GM08714 (cell line): ENCODE results near the gene ACADM.
"Not testable (repeated sequence)": the region's sequence is repeated elsewhere in the genome, so short reads cannot be mapped to it uniquely, and the experiment has no call there.

Experiments used
- H3K4me3 ChIP-seq: fragments of 200-500 bp; sonication (Bioruptor generic); 2 replicates; pipeline ENCODE4 v1.5.1; 2014; ENCODE audit warnings: mild to moderate bottlenecking, low read length, inconsistent platforms
- ZNF274 ChIP-seq: IDR thresholded peaks from 2 replicates; pipeline ENCODE4 v1.6.1; 2012; ENCODE audit warnings: mild to moderate bottlenecking, low read depth, low read length

ACADM gene

DNA sequence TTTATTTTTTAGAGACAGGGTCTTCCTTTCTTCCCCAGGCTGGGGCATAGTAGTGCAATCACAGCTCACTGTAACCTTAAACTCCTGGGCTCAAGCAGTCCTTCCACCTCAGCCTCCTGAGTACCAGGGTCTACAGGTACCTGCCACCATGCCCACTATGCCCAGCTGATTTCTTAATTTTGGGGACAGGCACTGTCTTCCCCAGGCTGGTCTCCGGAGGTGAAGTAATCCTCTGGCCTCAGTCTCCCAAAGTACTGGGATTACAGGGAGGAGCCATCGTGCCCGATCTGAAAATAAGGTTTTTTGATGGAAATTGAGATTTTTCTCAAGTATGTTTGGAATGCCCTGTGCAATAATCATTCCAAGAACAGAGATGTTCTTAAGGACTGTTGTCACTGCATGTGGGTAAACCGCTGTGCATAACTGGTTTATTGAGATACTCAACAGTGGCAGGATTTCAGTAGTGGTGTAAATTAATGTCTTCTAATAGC lies 71.2 kb downstream of the ACADM start:
- no peak overlapping the region for H3K4me3 ChIP-seq
- no peak for TF ChIP-seq ZNF274

DNA sequence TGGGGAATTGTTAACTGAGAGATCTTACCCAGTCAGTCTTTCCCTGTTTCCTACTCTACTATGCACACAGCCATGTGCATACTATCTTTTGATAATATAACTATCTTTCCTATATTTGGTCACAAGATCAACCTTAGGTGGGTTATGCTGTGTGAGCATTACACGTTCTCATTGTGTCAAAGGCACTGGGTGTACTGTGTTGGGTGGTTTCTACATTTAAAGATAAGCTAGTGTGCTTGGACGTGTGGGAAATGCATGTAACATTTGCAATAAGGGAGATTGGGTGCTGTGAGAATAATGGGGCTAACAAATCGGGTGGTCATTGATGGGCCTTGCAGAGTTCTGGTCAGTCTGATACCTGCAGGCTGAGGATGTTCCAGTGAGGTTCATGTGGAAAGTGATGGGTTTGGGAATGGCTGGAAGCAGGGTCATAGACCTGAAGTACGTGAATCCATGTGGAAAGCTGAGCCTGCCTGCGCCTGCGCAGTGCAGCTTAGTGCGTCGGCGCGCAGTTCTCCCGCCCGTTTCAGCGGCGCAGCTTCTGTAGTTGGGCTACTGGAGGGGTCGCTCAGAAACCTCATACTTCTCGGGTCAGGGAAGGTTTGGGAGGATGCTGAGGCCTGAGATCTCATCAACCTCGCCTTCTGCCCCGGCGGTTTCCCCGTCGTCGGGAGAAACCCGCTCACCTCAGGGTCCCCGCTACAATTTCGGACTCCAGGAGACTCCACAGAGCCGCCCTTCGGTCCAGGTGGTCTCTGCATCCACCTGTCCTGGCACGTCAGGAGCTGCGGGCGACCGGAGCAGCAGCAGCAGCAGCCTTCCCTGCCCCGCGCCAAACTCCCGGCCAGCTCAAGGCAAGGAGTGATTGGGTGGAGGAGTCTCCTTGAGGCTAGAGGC lies 72.1 kb downstream of the ACADM start, which contains the start of gene MSH4:
MSH4 (plus strand) TSS at position 507 of the 897 bp plus-strand sequence; CDS start at position 611, 104 bp downstream.
- H3K4me3 ChIP-seq = no peak within 1 kb of the TSS
- no peak for TF ChIP-seq ZNF274

DNA sequence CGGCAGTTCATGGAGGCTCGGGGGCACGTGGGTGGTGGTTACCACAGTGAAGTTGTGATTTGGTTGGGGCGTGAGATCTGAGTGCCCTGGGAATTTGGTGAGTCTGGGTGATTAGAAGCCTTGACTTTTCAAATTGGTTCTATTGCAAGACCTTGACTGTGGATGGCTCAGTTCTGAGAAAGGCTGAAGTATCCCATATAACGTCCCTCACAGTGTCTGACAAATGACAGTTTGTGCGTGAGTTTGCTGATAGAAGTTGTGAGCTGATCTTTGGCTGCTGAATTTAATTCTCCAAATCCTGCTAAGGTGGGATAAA lies 72.7 kb downstream of the ACADM start:
- TF ChIP-seq ZNF274 = no peak

DNA sequence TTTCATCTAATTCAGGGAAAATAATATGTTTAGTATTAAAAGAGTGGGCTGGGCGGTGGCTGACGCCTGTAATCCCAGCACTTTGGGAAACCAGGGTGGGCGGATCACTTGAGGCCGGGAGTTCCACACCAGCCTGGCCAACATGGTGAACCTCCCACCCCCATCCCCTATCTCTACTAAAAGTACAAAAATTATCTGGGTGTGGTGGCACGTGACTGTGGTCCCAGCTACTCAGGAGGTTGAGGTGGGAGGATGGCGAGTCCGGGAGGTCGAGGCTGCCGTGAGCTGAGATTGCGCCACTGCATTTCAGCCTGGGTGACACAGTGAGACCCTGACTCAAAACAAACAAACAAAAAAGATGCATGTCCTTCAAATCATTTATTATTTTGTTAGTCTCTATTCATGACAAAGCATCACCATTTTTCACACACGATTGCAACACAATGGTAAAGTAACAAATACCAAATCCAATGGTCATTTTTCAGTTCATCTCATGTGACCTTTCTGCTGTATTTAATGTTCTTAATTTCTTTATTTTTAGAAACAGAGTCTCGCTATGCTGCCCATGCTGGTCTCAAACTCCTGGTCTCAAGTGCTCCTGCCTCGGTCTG lies 73.2 kb downstream of the ACADM start:
- TF ChIP-seq ZNF274 = no peak
- no peak overlapping the region for H3K4me3 ChIP-seq

More for the DNA sequence above, 72.7 kb downstream of the ACADM start:
- no peak overlapping the region for H3K4me3 ChIP-seq

DNA sequence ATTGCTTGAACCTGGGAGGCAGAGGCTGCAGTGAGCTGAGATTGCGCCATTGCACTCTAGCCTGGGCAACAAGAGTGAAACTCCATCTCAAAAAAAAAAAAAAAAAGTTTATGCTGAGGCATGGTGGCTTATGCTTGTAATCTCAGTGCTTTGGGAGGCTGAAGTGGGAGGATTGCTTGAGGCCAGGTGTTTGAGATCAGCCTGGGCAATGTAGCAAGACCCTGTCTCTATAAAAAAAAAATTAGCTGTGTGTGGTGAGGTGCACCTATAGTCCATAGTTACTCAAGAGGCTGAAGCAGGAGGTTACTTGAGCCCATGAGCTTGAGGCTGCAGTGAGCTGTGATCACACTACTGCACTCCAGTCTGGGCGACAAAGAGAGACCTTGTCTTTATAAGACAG lies 77.0 kb downstream of the ACADM start:
- not testable (repeated sequence) for H3K4me3 ChIP-seq

DNA sequence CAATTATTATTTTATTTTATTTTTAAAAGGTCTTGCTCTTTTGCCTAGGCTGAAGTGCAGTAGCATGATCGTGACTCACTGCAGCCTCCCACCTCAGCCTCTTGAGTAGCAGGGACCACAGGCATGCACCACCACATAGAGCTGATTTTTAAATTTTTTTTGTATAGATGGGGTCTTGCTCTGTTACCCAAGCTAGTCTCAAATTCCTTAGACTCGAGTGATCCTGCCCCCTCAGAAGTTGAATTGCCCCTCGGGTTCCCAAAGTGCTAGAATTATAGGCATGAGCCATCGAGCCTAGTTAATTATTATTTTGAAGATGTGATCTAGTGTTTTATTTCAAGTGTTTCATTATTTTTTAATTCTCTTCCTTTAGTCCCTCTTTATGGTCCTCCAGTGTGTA lies 84.4 kb downstream of the ACADM start:
- no peak overlapping the region for H3K4me3 ChIP-seq
- TF ChIP-seq ZNF274 = no peak

DNA sequence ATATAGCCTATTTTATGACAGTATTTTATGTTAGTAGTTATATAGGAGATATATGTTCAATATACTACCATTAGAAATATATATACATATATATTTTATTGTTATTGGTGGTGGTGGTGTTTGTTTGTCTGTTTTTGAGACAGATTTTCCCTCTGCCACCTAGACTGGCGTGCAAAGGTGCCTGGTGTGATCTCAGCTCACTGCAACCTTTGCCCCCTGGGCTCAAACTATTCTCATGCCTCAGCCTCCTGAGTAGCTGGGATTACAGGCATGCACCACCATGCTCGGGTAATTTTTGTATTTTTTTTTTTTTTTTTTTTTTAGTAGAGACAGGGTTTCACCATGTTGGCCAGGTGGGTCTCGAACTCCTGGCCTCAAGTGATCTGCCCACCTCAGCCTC lies 85.6 kb downstream of the ACADM start:
- H3K4me3 ChIP-seq = not testable (repeated sequence)

DNA sequence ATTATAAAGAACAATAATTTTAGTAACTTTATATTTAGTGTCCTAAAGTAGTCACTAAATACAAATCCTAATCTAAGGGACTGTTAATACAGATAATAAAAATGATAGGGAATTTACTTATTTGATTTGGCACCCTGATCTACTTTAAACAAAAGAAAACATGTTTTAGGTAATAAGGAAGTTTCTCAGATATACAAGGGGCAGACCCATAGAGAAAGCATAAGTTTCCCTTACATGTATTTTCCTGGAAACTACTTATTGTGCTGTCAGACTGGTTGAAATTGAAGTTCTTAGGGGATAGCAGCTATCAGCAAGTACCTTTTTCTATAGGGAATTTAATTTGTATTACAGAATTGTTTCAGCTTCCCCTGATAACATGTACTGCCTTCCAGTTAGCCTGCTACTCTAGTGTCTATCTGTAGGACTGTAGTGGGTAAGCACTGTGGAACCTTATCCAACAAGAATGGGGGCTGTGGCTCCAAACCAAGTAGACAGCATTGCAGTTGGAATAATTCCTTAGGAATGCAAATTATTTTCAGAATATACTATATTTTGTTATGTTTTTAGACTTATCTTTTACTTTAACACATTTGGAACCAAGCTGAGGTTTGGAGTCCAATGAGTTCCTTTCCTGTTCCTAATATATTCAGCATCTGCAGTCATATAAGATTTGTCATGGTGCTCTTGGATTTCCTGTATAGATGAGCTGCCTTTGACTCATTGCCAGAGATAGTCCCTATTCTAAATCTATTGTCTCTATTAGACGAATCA lies 86.9 kb downstream of the ACADM start:
- TF ChIP-seq ZNF274 = no peak
- no peak overlapping the region for H3K4me3 ChIP-seq

DNA sequence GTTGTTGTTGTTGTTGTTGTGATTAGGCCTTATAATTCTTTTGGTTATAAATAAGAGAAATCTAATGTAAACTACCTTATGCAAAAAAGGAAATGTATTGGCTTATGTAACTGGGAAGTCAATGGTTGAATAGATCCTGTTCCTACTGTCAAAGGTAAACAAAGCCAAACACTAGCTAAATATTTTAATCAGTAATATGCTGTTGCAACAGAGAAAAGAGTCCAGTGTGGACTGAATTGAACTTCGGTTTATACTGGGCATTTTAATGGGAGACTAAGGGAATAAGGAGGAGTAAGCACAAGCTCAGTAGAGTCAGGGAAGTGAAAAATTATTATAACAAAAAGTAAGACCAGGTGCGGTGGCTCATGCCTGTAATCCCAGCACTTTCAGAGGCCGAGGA lies 87.6 kb downstream of the ACADM start:
- TF ChIP-seq ZNF274 = no peak
- H3K4me3 ChIP-seq = no peak overlapping the region
